Measurements from ENCODE around the gene TENM4. TPM values are rescaled to one million over a fixed set of nuclear protein-coding genes. Genes with fewer than 3 reads are reported as not detected.

TENM4 gene
- total and polyA plus RNA-seq, 4 donors, result 0.02 to 0.33 (median 0.14) TPM

GRCh38 chr11:78798663-78799062 is 642.2 kb downstream of the TENM4 start (continued):
- TF ChIP-seq ZBTB33 (IDR thresholded peaks at IDR 0.05), result no peak
- TF ChIP-seq HNF4G (IDR thresholded peaks at IDR 0.05), result no peak

DNA sequence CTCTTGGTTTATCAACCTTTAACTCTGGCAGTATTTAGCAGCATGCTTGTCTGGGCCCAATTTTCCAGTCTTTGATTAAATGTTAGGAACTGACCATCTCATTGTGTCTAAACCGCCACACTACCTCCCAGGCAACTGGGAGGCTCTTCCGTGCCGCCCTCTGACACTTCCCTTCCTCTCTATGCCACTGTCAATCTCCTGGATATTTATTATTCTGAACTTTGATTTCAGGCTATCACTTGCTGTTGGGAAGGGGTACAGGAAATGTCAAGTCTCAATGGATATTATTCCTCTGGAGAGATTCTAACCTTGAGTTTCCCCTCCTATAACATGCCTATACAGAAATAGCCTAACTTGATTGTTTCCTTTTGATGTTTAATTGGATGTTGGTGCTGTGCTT is 643.3 kb downstream of the TENM4 start:
- Histone ChIP-seq H3K4me3 (ENCODE audit: low read depth in 1 of 3, low read length in 3 of 3) (no peak overlapping the region), H3K27ac (ENCODE audit: low read depth in 1 of 2, low read length in 2 of 2) (no peak overlapping the region), H3K27me3 (ENCODE audit: control insufficient read depth in 4 of 4, insufficient read depth in 4 of 4, low read length in 3 of 4) (no peaks in the 10 kb centered on the region), H3K9me3 (ENCODE audit: control insufficient read depth in 4 of 4, low read length in 3 of 4) (no peaks in the 10 kb centered on the region), H3K9ac (ENCODE audit: low read depth in 1 of 2, low read length in 2 of 2) (no peak overlapping the region), H3K4me1 (ENCODE audit: control insufficient read depth in 4 of 4, insufficient read depth in 4 of 4, low read length in 3 of 4) (no peaks in the 10 kb centered on the region), H3K36me3 (ENCODE audit: control insufficient read depth in 4 of 4, insufficient read depth in 3 of 4, low read depth in 1 of 4, low read length in 3 of 4) (no peaks in the 10 kb centered on the region)
- TF ChIP-seq, protein P1, sequence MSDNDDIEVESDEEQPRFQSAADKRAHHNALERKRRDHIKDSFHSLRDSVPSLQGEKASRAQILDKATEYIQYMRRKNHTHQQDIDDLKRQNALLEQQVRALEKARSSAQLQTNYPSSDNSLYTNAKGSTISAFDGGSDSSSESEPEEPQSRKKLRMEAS (IDR thresholded peaks at IDR 0.05), result no peak
- TF ChIP-seq REST (IDR thresholded peaks at IDR 0.05) (no peak), EGR1 (IDR thresholded peaks at IDR 0.05; ENCODE audit: low read depth in 2 of 2) (no peak), HNF4G (IDR thresholded peaks at IDR 0.05) (no peak), TAF1 (conservative IDR thresholded peaks at IDR 0.05) (no peak), JUND (IDR thresholded peaks at IDR 0.05) (no peak), NR2F2 (IDR thresholded peaks at IDR 0.05) (no peak)
- no peak for DNase-seq (ENCODE audit: low spot score)
- 83% methylated on average over 3 of the region's 3 CpGs for WGBS

GRCh38 chr11:78796956-78797355 is 643.9 kb downstream of the TENM4 start:
- WGBS, result 89% methylated on average over 2 of the region's 2 CpGs

More at GRCh38 chr11:78796956-78797355, 643.9 kb downstream of the TENM4 start:
- H3K36me3 ChIP-seq (ENCODE audit: control insufficient read depth in 4 of 4, insufficient read depth in 3 of 4, low read depth in 1 of 4, low read length in 3 of 4), result no peaks in the 10 kb centered on the region
- TF ChIP-seq FOXA1 (IDR thresholded peaks at IDR 0.05) (no peak), FOXA2 (IDR thresholded peaks at IDR 0.05) (no peak), HNF4A (conservative IDR thresholded peaks at IDR 0.05) (no peak), JUND (IDR thresholded peaks at IDR 0.05) (no peak), RXRA (IDR thresholded peaks at IDR 0.05) (no peak), ATF3 (IDR thresholded peaks at IDR 0.05) (no peak), NR2F2 (IDR thresholded peaks at IDR 0.05) (no peak), ZBTB33 (IDR thresholded peaks at IDR 0.05) (no peak), YY1 (IDR thresholded peaks at IDR 0.05) (no peak), EGR1 (IDR thresholded peaks at IDR 0.05; ENCODE audit: low read depth in 2 of 2) (no peak), RAD21 (IDR thresholded peaks at IDR 0.05) (no peak), SP1 (IDR thresholded peaks at IDR 0.05) (no peak), HNF4G (IDR thresholded peaks at IDR 0.05) (no peak)
- TF ChIP-seq, protein P2, sequence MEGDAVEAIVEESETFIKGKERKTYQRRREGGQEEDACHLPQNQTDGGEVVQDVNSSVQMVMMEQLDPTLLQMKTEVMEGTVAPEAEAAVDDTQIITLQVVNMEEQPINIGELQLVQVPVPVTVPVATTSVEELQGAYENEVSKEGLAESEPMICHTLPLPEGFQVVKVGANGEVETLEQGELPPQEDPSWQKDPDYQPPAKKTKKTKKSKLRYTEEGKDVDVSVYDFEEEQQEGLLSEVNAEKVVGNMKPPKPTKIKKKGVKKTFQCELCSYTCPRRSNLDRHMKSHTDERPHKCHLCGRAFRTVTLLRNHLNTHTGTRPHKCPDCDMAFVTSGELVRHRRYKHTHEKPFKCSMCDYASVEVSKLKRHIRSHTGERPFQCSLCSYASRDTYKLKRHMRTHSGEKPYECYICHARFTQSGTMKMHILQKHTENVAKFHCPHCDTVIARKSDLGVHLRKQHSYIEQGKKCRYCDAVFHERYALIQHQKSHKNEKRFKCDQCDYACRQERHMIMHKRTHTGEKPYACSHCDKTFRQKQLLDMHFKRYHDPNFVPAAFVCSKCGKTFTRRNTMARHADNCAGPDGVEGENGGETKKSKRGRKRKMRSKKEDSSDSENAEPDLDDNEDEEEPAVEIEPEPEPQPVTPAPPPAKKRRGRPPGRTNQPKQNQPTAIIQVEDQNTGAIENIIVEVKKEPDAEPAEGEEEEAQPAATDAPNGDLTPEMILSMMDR (IDR thresholded peaks at IDR 0.05; ENCODE audit: low read depth, low read length, missing input control), result no peak
- no peaks in the 10 kb centered on the region for H3K9me3 ChIP-seq (ENCODE audit: control insufficient read depth in 4 of 4, low read length in 3 of 4)
- H3K9ac ChIP-seq (ENCODE audit: low read depth in 1 of 2, low read length in 2 of 2), result no peak overlapping the region
- H3K4me1 ChIP-seq (ENCODE audit: control insufficient read depth in 4 of 4, insufficient read depth in 4 of 4, low read length in 3 of 4), result no peaks in the 10 kb centered on the region
- H3K4me3 ChIP-seq (ENCODE audit: low read depth in 1 of 3, low read length in 3 of 3), result no peak overlapping the region
- H3K27me3 ChIP-seq (ENCODE audit: control insufficient read depth in 4 of 4, insufficient read depth in 4 of 4, low read length in 3 of 4), result no peaks in the 10 kb centered on the region
- no peak overlapping the region for H3K27ac ChIP-seq (ENCODE audit: low read depth in 1 of 2, low read length in 2 of 2)
- DNase-seq (ENCODE audit: low spot score), result no peak
